Mammary epithelial cell (primary cell): Measurements from ENCODE around the gene CHD5.

Experiments used
- EZH2 ChIP-seq: IDR thresholded peaks from 2 replicates; pipeline ENCODE4 v1.6.1; 2012; ENCODE audit warnings: low read length, inconsistent platforms, borderline replicate concordance
- TF ChIP-seq, protein P1 (sequence below), 2 donors: IDR thresholded peaks in 1 of 2; conservative IDR thresholded peaks in 1 of 2; 2 replicates each; pipeline ENCODE4 v1.5.1; 2011 to 2012; ENCODE audit warnings: inconsistent platforms in 2 of 2, low read length in 2 of 2, mild to moderate bottlenecking in 2 of 2, control low read depth in 1 of 2, low read depth in 1 of 2; ENCODE audit not compliant: insufficient read depth in 1 of 2; ENCODE audit errors: extremely low read depth in 1 of 2

DNA sequence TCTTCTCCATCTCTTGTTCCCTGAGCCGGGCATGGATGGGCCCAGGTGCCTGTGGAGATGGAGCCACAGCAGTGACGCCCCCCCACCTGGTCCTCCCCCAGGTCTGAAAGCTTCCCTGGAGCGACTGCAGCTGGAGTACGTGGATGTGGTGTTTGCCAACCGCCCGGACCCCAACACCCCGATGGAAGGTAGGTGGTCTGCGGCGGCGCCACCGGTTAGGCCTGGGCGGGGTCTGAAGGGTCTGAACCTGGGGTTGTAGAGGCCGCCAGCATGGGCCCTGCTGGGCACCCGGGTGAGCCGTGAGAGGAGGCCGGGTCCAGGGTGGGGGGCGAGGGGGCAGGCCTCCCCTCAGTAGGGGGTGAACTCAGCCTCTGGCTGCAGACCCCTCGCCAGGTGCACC lies 89.8 kb downstream of the CHD5 start:
- TF ChIP-seq, protein P1, sequence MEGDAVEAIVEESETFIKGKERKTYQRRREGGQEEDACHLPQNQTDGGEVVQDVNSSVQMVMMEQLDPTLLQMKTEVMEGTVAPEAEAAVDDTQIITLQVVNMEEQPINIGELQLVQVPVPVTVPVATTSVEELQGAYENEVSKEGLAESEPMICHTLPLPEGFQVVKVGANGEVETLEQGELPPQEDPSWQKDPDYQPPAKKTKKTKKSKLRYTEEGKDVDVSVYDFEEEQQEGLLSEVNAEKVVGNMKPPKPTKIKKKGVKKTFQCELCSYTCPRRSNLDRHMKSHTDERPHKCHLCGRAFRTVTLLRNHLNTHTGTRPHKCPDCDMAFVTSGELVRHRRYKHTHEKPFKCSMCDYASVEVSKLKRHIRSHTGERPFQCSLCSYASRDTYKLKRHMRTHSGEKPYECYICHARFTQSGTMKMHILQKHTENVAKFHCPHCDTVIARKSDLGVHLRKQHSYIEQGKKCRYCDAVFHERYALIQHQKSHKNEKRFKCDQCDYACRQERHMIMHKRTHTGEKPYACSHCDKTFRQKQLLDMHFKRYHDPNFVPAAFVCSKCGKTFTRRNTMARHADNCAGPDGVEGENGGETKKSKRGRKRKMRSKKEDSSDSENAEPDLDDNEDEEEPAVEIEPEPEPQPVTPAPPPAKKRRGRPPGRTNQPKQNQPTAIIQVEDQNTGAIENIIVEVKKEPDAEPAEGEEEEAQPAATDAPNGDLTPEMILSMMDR (conservative IDR thresholded peaks at IDR 0.05 in 1 of 2, IDR thresholded peaks at IDR 0.05 in 1 of 2; ENCODE audit: extremely low read depth in 1 of 2, insufficient read depth in 1 of 2, low read depth in 1 of 2, low read length in 2 of 2), result no peak
- no peak for TF ChIP-seq EZH2
